Activated CD8-positive, alpha-beta memory T cell treated with anti-CD3 and anti-CD28 coated beads, Interleukin-2, amount 50 U/mL, for 48 hours (primary cell): Measurements from ENCODE around the gene CHMP2A.

Experiments
- DNase-seq: peaks from one replicate; pipeline ENCODE4 v3.0.0-alpha.2; 2020

The CHMP2A gene

DNA sequence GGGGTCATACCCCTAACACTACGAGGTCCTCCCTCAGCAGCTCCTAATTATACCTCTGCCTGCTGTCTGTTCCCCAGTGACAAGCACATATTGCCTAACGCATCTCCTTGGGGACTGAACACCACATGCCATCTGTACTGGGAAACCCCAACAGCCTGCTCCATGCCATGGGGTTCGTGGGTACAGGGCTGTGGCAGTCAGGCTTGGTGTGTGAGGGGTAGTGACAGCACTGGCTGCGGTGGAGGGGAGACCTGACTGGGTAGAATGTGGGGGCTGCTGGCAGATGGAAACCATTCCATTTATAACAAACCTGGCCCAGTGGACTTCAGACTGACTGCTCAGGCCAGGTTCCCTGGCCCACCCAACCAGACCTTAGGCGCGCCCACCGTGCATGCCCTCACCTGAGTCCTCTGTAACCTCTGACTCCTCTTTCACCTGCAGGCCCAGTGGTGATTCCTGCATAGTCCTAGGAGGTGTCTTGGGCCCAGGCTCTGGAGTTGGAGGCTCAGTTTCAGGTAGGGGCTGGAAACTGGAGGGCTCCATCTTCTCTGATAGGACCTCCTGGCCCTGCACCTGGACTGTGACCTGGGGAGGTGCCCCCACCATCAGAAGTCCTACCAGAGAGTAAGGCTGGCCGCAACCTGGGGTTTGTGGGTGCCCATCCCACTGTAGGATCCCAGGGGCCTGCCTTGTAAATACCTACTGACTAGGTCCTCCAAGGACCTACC lies 15.2 kb upstream of the CHMP2A start:
- no peak for DNase-seq

DNA sequence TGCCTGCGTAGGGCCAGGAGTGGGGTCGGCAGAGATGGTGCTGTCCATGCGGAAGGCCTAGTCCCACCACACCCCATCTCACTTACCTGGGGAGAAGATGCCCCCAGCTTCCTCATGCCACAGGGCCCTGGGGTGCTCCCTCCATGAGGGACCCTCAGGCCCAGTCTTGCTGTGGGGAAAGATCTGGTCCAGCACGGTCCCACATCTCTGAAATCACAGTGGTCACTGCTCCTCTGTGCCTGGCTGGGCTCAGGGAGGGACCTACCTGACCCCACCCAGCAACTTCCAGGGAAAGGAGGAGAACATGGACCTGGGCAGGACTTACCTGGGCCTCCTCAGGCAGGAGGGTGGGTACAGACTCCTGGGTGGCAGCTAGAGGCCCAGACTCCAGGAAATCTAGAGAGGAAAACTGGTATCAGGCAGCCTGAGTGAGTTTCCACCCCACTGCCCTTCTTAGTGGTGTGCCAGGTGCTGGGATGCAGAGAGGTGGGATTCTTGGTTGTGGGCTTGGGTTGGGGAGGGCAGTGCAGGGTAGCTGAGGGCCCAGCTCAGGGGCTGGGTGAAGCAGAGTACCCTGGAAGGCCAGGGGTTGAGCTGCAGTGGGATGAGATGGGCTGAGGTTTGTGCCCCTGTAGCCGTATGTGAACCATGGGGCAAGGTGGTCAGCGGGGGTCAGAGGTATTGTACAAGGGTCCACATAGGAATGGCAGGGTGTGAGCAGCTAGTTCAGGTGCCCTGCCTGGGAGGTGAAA lies 14.5 kb upstream of the CHMP2A start:
- DNase-seq: no peak

DNA sequence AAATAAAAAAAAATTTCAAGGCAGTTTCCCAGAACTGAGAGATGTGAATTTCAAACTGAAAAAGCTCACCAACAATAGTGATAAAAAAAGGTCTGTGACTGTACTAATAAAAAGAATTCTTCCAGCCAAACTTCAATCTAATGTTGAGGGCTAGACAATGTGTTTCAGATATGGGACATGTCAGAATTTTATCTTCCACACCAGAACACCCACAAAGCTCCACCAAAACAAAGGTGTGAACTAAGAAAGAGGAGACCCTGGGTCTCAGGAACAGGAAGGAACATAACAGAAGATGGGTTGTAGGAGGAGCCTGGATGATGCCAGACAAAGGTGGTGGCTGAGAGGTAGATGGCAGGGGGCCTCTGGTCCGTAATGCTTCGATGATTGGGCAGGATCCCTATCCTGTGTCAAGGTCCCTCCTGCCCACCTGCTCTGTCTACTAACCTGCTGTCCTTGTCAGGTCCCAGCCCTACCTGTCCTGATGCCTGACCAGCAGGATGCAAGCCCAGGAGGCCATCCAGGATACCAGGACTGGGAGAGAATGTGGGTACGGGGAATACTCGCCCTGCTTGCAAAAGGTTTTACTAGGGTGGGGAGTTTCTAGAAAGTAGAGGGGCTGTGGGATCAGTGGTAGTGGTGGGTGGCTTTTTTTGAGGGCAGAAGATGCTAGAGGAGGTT lies 13.7 kb upstream of the CHMP2A start:
- peak; percentile 33 for DNase-seq

DNA sequence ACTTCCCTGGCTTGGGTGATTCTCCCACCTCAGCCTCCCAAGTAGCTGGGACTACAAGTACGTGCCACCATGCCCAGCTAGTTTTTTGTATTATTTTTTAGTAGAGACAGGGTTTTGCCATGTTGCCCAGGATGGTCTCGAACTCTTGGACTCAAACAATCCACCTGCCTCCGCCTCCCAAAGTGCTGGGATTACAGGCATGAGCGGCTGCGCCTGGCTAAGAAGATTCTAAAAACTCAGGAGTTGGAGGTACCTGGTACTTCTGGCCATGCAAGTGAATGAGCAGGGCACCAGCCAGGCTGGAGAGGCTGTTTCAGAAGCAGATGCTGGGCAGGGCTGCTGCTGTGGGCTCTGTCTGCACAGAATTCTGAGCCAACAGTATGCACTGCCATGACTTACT lies 12.1 kb upstream of the CHMP2A start:
- DNase-seq: peak; percentile 34

DNA sequence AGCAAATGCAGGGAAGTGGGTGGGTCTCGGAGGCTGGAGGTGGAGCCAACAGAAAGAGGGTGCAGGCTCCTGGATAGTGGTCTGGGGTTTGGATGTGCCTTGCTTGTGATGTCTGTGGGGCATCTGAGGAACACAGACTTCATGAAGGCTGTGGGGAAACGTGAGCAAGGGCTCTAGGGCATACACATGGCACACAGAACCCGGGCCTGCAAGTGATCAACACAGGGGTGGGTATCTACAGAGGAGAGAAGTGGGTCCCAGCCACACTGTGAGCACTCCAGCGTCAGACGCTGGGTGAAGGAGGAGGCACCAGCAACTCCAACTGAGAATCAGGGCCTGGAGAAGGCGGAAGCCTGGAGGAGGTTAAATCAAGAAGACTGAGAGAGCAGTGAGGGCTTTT lies 8.9 kb upstream of the CHMP2A start:
- no peak for DNase-seq

DNA sequence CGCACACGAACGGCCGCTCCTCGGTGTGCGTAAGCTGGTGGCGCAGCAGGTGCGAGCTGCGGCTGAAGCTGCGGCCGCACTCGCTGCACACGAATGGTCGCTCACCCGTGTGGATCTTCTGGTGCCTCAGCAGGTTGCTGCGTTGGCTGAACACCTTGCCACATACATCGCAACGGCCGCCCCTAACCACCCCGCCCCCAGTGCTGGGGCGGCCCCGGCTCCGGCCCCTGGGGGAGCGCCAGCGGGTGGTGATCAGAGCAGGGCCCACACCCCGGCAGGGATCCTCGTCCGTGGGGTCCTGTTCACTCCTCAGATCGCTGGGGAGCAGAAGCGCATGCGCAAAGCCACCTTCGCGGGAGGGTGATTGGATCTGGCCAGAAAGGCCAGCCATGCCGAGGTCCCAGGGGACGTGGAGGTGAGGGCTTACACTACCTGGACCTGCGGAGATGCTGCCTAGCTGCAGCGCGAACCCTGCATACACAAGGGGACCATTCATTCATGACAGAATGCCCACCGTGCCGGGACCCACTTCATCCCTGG lies 8.2 kb upstream of the CHMP2A start:
- no peak for DNase-seq

DNA sequence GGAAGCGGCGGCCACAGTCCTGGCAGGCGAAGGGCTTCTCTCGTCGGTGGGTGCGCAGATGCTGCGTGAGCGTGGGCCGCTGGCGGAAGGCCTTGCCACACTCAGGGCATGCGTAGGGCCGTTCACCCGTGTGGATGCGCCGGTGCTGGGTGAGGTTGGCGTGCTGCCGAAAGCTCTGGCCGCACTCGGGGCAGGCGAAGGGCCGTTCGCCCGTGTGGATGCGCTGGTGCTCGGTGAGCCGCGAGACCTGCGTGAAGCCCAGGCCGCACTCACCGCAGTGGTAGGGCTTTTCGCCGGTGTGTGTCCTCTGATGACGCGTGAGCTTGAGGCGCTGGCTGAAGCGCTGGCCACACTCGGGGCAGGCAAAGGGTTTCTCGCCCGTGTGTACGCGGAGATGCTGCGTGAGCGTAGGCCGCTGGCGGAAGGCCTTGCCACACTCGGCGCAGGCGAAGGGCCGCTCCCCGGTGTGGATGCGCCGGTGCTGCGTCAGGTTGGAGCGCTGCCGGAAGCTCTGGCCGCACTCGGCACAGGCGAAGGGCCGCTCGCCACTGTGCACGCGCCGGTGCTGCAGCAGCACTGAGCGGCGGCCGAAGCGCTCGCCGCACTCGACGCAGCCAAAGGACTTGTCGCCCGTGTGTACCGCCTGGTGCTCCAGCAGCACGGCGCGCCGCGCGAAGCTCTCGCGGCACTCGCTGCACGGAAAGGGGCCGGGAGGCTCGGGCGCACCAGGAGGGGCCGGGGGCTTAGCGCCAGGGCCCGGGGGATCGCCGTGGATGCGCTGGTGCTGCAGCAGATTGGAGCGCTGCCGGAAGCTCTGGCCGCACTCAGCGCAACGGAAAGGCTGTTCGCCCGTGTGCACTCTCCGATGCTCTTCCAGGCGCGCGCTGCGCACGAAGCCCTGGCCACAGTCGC lies 7.5 kb upstream of the CHMP2A start:
- DNase-seq: no peak

DNA sequence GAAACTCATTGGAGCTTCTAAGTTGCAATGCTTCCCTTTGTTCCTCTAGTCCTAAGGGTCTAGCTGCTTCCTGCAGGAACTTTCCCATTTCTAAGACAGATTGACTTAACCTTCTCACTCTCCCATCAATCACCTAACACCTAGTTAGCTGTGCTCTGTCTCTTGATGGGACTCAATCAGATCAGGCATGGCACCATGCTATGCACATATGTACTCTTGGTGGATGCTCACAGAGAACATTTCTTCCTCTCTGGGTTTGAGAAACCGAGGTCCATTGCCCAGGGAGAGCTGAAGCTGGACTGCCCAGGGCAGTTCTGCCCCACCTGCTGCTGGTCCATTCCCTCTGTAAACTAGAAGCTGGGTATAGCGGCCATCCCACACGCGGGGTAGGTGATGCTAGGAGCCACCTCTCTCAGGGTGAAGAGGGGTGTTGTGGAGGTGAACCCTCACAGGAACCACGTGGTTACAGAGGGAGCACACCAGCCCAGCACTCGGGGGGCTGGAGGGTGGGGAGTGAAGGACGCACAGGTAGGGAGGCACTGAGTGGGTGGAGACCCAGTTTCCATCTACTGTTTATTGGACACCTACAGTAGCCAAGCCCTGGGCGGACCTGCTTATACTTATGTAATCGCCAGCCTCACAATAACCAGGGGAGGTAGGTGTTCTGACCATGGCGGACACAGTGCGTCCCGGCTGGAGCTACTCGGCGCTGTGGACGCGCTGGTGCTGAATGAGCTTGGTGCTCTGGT lies 6.6 kb upstream of the CHMP2A start:
- peak; percentile 57 for DNase-seq

DNA sequence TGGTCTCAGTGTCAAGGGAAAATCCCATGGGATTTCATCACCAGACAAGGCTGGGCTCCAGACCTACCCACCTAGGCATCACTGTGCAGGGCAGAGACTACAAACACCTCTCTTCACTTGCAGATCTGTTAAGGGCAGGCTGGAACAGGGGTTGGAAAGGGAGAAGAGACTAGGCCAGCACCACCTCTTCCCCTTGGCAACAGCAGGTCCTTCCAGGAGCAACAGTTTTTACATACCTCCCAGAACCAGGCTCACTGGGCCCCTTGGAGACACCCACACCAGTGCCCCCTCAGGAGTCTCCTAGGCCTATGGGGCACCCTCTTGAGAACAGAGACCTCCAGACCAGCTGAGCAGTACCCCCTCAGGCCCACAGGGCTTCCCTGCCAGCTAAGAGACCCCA lies 6.0 kb upstream of the CHMP2A start:
- DNase-seq: no peak

DNA sequence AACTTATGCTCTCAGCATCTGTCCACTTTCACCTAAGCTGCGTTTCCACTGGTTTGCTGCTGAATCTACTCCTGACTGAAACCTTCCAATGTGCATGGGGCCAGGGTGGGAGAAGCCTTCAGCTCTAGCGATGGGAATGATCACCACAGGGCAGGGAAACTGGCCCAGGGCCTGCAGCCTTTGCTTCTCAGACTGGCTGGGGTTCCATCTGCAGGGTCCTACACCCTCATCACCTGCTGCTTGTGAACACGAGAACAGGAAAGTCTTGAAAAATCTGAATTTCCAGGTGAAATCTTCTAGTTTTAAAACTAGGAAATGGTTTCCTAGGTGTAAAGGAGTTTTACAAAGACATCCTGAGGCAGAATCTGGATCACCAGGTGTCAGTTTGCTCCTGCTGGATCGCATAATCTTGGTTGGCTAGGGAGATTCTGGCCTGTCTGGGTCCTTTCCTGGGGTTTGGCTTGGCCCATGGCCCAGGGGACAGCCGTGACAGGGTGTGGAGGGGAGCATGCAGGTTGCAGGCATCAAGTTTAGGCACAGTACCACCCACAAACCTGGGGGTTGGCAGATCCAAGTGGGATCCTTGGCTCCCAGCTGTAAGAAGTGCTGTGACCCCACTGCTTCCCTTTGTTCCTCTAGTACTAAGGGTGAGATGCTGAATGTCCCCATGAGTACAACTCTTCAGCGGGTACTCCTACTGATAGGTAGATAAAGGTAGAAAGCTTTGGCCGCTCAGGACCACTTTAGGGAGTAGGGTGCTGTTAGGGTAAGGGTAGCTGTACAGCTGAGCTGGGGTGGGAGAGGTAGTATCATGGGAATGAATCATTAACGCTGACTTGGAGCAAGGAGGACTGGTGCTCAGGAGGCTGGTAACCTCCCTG lies 5.3 kb upstream of the CHMP2A start:
- no peak for DNase-seq

DNA sequence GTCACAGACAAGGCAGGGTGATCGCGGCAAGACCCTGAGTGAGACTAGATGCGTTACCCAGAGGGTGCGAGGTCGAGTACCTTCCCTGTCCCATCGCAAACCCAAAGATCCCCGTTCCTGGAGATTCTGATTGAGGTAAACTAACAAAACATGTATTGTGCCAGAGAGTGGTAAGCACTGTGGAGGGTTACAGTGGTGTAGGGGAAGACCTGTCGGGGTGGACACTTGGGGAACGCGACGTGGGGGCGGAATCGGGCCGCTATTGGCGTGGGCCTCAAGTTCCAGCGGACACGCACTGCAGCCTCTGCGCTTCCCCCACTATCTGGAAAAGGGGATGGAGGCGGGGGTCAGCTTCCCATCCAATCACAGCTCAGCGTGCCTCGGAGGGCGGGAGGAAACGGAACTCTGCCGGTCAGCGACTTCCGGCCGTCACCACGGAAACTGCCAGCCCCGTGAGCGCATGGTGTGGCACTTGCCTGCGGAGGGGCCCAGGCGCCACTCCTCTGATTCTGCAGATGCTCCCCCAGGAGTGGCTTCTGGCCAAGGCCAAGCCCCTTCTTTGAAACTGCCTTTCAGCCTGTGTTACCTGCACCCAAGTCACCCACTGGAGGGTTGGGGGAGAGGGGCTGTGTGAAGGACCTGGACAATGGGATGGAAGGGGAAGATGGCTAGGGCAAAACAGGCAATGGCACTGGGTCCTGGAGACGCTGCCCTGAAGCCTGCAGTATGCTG lies 4.5 kb upstream of the CHMP2A start:
- DNase-seq: peak; percentile 91

DNA sequence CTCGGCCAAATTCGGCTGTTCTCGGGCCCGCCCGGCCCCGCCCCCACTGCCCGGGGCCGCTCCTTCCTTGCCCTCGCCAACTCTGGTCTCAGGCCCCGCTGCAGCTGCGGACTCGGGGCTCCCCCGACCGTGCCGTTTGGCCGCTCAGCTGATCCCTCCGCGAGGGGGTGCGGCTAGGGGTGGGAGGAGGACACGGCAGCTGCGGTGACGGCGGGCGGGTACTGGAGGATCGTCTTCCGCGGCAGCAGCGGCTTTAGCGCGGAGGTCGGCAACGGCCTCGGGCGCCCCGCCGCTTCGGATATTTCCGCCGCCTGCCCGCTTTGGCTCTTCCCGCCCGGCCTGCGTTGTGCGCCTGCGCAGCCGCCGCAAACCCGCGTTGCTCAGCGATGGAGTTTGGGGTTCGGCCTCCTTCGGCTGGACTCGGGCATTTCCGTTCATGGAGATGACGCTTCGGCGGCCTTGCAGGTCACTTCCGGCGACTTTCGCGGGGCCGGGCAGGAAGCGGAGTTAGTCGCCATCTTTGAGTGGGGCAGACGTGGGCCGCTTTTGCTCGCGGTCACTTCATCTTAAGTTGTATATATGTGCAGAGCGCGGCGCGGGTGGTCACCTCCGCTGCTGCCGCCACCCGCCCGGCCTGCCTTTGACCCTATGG lies 3.8 kb upstream of the CHMP2A start:
- peak; percentile 99 for DNase-seq

DNA sequence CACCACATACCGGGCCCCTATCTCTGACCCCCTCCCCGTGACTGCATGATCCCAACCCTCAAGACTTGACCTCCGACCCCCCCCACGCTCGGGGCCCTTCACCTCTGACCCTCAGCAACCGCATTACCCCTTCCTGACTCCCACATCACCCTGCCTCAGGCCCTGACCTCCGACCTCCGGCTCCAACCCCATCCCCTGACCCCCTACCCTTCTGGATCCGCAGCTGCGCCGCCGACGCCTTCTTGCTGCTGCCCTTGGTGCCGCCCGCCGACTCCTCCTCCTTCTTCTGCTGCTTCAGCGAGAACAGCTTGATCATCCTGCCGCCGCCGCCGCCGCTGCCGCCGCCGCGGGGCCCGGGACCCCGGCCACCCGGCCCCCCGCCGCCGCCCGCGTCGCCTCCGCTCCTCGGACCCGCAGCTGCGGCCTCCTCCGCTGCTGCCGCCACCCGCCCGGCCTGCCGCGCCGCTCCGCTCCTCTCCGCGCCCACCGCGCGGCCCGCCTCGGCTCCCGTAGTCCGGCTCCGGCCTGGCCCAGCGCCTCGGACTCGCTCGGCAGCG lies 3.2 kb upstream of the CHMP2A start, which contains the start of gene UBE2M:
UBE2M (minus strand) TSS at position 546 of the 557 bp plus-strand sequence; CDS start at position 316, 230 bp downstream.
- DNase-seq: peak; percentile 79

DNA sequence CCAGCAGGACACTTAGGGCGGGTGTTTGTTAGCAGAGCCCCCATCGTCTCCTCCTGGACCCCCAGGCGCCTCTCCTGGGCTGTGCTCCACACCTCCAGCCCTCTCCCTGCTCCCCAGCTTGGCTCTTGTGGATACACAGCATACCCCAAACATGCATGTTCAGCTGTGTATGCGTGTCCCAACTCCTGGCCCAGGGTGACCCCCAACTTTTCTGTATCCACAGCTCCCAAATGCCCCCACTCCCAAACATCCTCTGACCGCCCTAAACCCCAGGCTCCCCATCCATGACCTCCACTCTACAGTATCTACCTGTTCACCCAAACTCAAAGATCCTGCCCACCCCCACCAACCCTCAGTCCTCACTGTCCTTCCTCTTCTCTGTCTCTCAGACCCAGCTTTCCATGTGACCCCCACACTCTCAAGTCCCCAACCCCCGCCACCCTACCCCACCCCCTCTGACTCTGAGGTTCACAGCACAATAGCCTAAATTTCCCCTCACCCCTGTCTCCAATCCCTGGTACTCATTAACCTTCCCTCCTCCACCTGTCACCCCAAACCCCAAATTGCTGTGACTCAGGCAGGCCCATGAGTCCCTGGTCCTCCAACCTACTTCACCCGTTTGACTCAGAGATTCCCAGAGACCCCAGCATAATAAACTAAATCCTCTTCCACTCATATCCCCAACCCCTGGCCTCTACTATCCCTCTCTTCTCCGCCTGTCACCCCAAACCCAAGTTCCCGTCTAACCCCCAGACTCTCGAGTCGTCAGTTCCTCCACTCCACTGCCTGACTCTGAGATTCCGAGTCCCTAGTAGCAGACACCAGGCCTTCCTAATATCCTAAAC lies 2.5 kb upstream of the CHMP2A start:
- peak; percentile 53 for DNase-seq

DNA sequence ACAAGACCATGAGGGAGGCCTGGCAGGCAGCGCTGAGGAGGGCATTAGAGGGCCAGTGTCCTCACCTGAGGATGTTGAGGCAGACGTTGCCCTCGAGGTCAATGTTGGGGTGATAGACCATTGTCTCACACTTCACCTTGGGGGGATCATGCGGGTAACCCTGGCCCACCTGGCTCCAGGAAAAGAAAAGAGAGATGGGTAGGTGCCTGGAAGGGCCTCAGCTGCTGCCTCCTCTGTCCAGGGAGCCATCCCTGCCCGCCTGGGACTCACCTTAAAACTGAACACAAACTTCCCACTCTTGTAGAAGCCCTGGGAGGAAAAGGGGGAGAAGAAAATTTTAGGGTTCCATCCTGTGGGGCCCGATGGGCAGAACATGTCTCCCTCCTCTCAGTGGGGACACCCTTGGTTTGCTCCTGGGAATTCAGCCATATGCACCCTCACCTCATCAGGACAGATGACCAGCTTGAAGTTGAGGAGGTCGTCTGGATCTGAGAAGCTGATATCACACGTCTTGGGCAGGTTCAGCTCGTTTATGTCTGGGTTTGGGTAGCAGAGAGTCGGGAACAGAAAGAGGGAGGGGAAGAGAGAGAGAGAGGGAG lies 1.8 kb upstream of the CHMP2A start:
- peak; percentile 56 for DNase-seq

DNA sequence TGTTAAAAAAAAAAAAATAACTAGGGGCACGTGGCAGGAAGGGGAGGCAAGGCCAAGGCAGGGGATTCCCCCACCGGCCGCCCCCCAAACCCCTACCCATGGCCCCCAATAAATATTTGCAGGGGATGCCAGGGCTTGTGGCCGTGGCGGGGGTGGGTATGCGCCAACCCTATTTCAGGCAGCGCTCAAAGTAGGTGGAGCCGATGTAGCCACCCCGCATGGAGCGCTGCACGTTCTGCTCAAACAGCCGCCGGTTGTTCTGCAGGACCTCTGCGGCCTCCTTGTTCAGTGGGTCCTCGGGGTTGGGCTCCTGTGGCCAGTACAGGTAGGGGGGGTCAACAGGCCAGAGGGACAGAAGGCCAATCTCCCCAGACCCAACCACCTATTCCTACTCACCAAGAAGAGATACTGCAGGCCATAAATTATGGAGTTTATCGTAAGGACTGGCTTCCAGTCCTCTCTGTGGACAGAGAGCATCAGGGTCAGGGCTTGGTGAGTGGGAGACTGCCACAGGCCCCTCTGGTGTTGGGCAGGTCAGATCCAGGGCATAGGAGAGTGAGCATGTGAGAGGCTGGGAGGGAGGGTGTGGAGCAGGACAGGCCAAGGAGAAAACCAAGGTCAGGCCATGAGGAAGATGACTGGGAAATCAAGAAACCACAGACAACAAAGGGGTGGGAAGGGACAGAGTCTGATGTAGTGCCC lies 1.2 kb upstream of the CHMP2A start:
- peak; percentile 53 for DNase-seq

DNA sequence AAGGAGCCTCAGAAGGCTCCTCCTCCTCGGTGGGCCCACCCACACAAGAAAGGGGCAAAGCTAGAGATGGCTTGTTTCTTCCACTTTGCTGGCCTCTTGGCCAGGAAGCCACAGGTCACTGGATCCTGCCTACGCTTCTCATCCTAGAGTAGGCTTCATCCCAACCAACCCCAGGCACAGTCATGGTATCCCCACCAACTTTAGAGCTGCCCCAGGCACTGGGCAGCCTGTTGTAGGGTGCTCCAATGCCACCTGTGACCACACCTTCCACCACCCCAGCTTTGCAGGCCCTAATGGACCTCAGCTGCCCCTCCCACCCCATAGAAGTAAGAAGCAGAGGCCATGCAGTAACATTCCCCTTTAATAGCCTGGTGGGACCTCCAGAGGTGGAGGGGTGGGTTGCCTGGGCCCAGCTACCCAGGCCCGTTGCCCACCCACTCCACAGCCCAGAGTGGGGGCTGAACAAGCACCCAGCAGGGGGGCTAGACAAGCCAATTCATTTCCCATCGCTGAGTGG lies 522 bp upstream of the CHMP2A start:
- DNase-seq: no peak
